NOMO-1 treated with dmso at 0.1 percent for 144 hours (cell line): ENCODE data around the gene HELQ.
A peak's percentile ranks its signal among the peaks of the same experiment; 100 is the strongest.

Experiments
- DNase-seq: peaks from one replicate; lab custom pipeline; 2025; ENCODE audit not compliant: unreplicated experiment; lab: John Stamatoyannopoulos, UW

HELQ gene

GRCh38 chr4:83371235-83371634 is 84.4 kb downstream of the HELQ start:
- DNase-seq = no peak

- DNase-seq = no peak
Measured at GRCh38 chr4:83370640-83370906, 85.0 kb downstream of the HELQ start.

- peak; percentile 90 for DNase-seq
Measured at GRCh38 chr4:83369831-83370639, 85.6 kb downstream of the HELQ start.

GRCh38 chr4:83364312-83364711 is 91.3 kb downstream of the HELQ start:
- DNase-seq = no peak

GRCh38 chr4:83362492-83363329 is 92.9 kb downstream of the HELQ start:
- no peak for DNase-seq

- DNase-seq = no peak
Measured at GRCh38 chr4:83361416-83362103, 94.1 kb downstream of the HELQ start.

- DNase-seq = no peak
Measured at GRCh38 chr4:83360018-83360417, 95.6 kb downstream of the HELQ start.

- DNase-seq = no peak
Measured at GRCh38 chr4:83358410-83358809, 97.2 kb downstream of the HELQ start.
